NCI-H2196 treated with DMSO at 0.1 percent for 48 hours (cell line): ENCODE data around the gene HOXA1.

Experiments
- DNase-seq: peaks from one replicate; lab custom pipeline; 2025; ENCODE audit not compliant: unreplicated experiment; lab: John Stamatoyannopoulos, UW

HOXA1 gene

GRCh38 chr7:27116962-27117886, 21.4 kb upstream of the HOXA1 start:
- DNase-seq = no peak

- no peak for DNase-seq
Measured at GRCh38 chr7:27116031-27116961, 20.5 kb upstream of the HOXA1 start.

DNA sequence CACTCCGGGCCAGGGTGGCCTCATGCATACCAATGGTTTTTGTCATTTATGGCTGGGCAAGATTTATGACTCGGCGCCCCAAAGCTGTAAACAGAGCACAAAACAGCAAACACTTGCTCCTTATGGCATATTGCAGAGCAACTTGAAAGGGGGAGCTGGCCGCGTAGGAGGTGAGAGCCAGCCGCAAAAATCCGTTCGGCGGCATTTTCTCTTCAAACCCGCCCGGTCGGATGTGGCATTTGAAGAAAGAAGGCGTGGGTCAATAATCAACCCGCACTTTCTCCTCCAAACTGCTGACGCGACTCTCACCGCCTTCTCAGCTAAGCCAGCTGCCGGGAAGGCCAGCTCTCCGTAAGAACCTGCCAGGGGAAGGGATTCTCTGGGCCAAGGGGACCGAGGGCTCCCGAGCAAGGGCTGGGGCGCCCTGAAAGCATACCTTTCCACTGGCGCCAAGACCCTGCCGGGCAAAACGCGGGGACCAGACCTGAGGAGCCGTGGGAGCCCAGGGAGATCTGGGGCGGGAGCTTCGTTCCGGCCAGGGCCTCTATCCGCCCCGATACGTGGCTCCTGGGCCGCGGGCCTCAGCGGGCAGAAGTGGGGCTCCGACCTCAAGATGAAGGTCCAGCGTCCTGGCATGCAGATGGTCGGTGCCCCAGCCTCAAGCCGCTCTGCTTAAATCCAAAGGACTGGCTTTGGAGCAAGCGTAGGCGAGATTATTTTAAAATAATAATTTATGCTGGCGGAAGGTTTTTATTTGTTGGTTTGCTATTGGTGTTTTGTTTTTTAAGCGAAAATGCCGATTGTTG, 19.6 kb upstream of the HOXA1 start:
- DNase-seq = no peak

GRCh38 chr7:27114881-27115220, 19.1 kb upstream of the HOXA1 start:
- no peak for DNase-seq

- no peak for DNase-seq
Measured at GRCh38 chr7:27113991-27114769, 18.4 kb upstream of the HOXA1 start.

GRCh38 chr7:27112955-27113949, 17.5 kb upstream of the HOXA1 start:
- no peak for DNase-seq

DNA sequence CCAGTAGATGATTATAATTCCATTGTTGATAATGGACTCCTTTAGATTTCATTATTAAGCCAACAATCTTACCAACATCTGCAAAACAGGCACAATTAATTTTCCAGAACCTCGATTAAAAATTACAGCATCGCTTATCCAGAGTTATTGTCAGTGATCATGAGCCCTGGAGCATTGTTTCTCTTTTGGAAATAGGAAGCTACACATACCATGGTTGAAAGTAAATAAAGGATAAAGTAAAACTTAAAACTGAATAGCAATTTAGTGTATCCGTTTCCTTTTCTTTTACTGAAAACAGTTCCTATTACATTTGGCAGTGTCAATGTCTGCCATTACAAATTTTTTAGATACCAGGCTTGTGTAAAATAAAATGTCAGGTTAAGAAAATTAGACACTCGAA, 16.6 kb upstream of the HOXA1 start:
- DNase-seq = no peak

DNA sequence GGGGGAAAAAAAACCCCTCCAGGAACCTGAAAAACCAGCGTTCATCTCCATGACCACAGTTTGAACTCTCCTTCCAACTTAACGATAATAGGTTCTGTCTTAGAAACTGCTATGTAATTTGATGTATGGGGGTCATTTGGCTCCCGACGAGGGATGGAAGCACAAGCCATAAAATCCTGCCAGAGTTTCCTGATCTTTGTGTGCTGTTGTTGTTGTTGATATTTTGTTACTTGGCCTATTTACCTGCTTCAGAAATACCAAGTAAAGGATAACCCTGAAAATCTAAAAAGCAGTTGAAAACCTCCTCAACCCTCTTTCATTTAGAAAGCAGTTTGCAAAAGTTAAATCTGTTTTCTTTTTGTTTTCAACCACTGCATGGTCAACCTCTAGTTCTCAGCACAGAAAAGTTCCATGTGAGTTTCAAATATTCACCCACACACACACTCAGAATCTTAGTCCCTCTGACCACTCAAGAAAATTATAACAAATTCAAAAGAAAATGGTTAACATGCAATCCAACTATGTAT, 16.0 kb upstream of the HOXA1 start:
- no peak for DNase-seq

DNA sequence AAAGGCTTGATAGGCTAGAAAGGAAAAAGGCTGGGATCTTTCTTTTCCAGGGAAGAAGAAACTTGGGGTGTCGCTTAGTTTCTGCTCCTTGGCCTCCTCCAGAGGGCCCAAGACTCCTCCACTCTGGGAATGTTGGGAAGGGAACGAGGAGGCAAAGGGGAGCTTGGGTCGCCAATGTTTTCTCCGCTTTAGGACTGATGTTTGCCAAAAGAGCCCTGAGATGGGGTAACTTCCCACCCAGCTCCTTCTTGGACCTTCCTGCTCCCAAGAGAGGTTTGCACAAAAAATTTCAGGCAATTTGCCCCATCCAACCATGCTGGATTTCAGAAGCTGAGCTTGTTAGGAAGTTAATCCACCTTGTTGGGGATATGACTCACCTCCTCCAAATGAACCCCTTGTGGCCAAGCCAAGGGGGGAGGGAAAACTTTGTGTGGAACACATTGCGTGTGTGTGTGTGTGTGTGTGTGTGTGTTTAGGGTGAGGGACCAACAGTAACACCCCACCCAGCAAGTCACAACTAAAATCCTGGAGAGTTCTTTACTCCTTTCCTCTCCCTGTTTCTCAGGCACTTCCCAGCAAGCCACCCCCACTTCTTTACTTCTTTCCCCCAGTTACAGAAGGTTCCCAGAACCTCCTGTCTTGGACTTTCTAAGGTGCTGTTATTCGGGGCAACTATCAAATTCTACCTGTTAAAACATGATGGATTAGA, 15.4 kb upstream of the HOXA1 start:
- no peak for DNase-seq

DNA sequence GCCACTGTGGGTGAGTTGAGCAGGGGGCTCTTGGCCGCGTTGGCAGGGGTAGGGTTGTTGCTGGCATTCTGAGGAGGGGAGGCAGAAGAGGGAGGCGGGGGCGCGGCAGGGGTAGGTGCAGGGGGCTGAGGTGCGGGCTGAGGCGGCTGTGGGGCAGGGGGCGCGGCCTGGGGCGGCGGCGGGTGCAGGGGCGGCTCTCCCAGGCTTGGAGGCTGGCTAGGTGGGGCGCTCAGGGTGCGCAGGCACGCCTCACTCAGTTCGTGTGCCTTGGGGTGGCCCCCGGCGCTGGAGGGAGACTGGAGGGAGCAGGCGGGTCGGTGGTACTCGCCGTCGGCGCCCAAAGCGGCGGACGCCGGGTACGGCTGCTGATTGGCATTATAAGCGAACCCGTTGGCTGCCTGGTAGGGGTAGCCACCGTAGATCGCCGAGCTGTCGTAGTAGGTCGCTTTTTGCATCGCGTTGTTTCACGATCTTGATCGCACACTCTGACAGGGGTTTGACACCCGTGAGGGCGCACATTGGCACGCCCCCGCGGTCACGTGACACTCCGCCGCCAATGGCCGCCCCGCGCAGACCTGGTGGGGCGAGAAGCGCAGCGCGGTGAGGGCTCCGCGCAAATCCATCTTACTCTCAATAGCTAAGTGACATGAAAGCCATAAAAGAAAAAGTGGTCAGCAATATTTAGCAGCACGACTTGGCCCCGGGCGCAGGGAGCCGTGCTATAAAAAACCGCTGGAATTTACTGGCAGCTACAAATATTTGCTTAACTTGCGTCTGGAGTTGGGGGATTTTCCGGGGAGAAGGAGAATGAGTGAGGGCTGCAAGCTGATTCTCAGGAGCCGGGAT, 14.6 kb upstream of the HOXA1 start:
- no peak for DNase-seq

- no peak for DNase-seq
Measured at GRCh38 chr7:27109466-27110185, 13.8 kb upstream of the HOXA1 start.

DNA sequence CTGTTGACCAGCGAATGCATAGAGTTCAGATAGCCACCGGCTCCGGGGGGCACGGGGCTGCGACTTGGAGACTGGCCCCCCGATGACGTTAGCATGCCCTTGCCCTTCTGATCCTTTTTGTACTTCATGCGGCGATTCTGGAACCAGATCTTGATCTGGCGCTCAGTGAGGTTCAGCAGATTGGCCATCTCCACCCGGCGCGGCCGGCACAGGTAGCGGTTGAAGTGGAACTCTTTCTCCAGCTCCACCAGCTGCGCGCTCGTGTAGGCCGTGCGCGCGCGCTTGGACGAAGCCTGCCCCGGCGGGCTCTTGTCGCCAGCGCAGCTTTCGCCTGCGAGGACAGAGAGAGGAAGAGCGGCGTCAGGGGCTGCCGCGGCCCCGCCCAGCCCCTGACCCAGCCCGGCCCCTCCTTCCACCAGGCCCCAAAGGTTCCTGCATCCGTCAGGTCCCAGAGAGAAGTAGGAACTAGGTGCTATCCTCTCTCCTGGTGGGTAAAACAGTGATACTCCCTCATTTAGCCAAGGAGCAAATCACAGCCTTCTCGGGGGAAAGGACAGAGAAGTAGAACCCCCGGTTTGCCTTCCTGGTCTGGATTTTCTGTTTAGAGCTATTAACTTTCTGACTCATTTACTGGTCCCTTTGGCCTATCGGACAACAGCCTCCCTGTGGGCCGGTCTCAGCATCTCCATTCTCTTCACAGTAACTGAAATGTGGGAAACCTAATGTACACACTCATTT, 12.8 kb upstream of the HOXA1 start:
- no peak for DNase-seq

DNA sequence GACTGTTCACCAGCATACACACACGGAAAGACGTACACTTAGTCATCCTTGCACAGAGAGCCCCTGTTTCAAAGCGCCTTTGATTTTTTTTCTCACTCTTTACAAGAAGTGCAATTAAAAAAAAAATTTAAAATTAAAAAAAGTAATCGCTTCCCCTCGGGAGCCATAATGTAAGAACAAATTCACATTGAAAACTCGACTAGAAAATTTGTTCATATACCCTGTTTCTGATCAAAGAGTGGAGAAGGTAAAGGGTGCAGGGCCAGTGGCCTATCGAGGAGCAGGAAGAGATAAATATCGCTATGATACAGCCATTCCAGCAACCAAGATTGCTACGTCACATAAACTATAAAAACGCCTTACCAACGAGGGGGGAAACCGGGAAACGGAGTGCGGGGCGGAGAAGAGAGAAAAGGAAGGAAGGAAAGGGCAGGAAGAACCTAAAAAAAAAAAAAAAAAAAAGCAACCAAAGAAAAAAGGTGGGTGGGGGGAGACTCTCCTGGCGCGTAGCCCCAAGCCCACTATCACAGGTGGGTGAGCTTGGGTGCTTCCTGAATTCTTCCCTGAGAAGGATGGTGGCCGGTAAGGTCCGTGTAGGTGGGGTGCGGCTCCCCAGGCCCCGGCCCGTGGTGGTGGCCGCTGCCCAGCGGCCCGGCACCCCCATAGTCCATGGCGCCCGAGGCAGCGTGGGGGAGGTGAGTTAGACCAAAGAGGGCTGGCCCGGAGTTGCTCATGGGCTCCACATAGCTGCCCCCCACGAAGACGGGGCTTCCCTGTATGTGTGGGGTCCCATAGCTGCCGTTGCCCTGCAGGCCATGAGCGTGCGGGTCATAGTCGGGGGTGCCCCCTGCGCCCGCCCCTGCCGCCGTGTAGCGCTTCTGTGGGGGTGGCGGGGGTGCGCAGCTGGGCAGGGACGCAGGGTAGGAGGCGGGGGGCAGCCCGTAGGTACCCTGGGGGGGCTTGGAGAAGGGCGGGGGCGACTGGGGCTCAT, 11.9 kb upstream of the HOXA1 start:
- DNase-seq = no peak

DNA sequence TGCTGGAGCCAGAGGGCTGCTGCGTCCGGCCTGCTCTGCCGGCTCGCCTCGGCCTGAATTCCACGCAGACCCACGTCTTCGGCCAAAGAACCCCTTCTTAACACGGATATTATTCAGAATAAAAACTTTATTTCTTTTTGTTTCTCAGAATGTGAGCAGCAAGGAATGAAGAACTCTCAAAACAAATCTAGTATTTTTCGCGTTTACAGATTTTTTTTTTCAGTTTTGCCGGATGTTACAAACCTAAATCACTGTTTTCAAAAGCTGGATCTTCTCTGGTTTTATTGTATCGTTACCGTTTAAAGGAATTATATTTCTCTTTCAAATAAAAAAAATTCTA, 11.1 kb upstream of the HOXA1 start:
- no peak for DNase-seq
